Caco-2 (cell line): ENCODE data around the gene LMOD2. TPM values are rescaled to one million over a fixed set of nuclear protein-coding genes. Genes with fewer than 3 reads are reported as not detected.

Experiments
- BruUV-seq: library from RNA; stranded (reverse); fragments of 400-500 nt; replicated peaks from 2 replicates; lab custom pipeline; 2021; lab: Mats Ljungman, UMichigan
- CTCF ChIA-PET: fragments of 300-600 bp; sonication (Branson Sonifier 250); formaldehyde crosslinking; loops from one replicate; lab custom pipeline; 2022; ENCODE audit warnings: antibody characterized with exemption; lab: Charles Lee
- POLR2A ChIA-PET: fragments of 300-600 bp; sonication (Branson Sonifier 250); formaldehyde crosslinking; loops from one replicate; lab custom pipeline; 2022; ENCODE audit warnings: antibody characterized with exemption; lab: Charles Lee
- DNase-seq, 2 experiments: peaks; one replicate each; pipeline versions ENCODE4 v3.0.0 to v3.0.0-alpha.2; 2020 to 2022
- H3K27me3 ChIP-seq: replicated peaks from 2 replicates; pipeline ENCODE4 v1.6.0; 2011; ENCODE audit warnings: low read length; ENCODE audit not compliant: control insufficient read depth, insufficient read depth
- H3K36me3 ChIP-seq: 2 replicates; pipeline ENCODE4 v1.5.1; 2011; ENCODE audit warnings: low read length; ENCODE audit not compliant: control insufficient read depth, insufficient read depth
- H3K4me1 ChIP-seq: fragments of 250-450 bp; sonication (Bioruptor Pico); 2 replicates; pipeline ENCODE4 v1.5.1; 2020; ENCODE audit warnings: mild to moderate bottlenecking
- H3K4me3 ChIP-seq: 2 replicates; pipeline ENCODE4 v1.5.1; 2011; ENCODE audit warnings: low read depth, mild to moderate bottlenecking, control low read depth, low read length
- H3K9me3 ChIP-seq: fragments of 250-450 bp; sonication (Bioruptor Pico); 2 replicates; pipeline ENCODE4 v1.5.1; 2020; ENCODE audit warnings: mild to moderate bottlenecking, moderate library complexity
- H3K27ac Mint-ChIP-seq: one replicate; pipeline ENCODE4 v1.8.0; 2022; ENCODE audit warnings: mixed read lengths; ENCODE audit not compliant: unreplicated experiment
- H3K27me3 Mint-ChIP-seq: one replicate; pipeline ENCODE4 v1.8.0; 2022; ENCODE audit warnings: mixed read lengths; ENCODE audit not compliant: insufficient read depth, unreplicated experiment
- H3K36me3 Mint-ChIP-seq: one replicate; pipeline ENCODE4 v1.8.0; 2022; ENCODE audit warnings: mild to moderate bottlenecking, mixed read lengths; ENCODE audit not compliant: insufficient read depth, unreplicated experiment
- H3K4me1 Mint-ChIP-seq: one replicate; pipeline ENCODE4 v1.8.0; 2022; ENCODE audit warnings: low read depth, mixed read lengths; ENCODE audit not compliant: unreplicated experiment
- H3K4me3 Mint-ChIP-seq: one replicate; pipeline ENCODE4 v1.8.0; 2022; ENCODE audit warnings: mild to moderate bottlenecking, moderate library complexity, mixed read lengths; ENCODE audit not compliant: unreplicated experiment
- H3K9me3 Mint-ChIP-seq: one replicate; pipeline ENCODE4 v1.8.0; 2022; ENCODE audit warnings: mixed read lengths; ENCODE audit not compliant: unreplicated experiment
- CTCF ChIP-seq, 2 experiments: fragments of 200-600 bp in 1 of 2; IDR thresholded peaks; 1 replicate in 1 of 2; 2 replicates in 1 of 2; pipeline versions ENCODE4 v1.5.1 to v1.8.0; 2011 to 2022; ENCODE audit warnings: antibody characterized with exemption in 1 of 2, control low read depth in 1 of 2, inconsistent platforms in 1 of 2, low read depth in 1 of 2, low read length in 1 of 2, mild to moderate bottlenecking in 1 of 2, moderate library complexity in 1 of 2; ENCODE audit not compliant: insufficient read depth in 1 of 2, severe bottlenecking in 1 of 2, unreplicated experiment in 1 of 2
- intact Hi-C: fragments of 100-400 bp; cut with micrococcal nuclease; formaldehyde crosslinking; loops from one replicate; pipeline ENCODE4 v1.10.0; 2022; ENCODE audit not compliant: unreplicated experiment
- total RNA-seq: library from RNA; stranded (reverse); gene quantifications from 2 replicates; pipeline ENCODE4 v1.2.3, GENCODE V29; 2022

The LMOD2 gene
- total RNA-seq, 1 experiment from 2014 or later, result not detected

GRCh38 chr7:123660514-123661354, 5.1 kb downstream of the LMOD2 start:
- H3K36me3 Mint-ChIP-seq, result no peaks in the 10 kb centered on the region
- intact Hi-C loops, result no loop called here
- BruUV-seq, result no TSS peak
- peaks cover 10% of the 10 kb centered on the region for H3K4me1 Mint-ChIP-seq
- Histone ChIP-seq H3K9me3 (no peaks in the 10 kb centered on the region), H3K27me3 (no peaks in the 10 kb centered on the region), H3K4me1 (0 out of 2 replicates have a peak, but pooled peaks cover 6% of the 10 kb centered on the region), H3K36me3 (no peaks in the 10 kb centered on the region), H3K4me3 (no peak overlapping the region)
- no peak for TF ChIP-seq CTCF (IDR thresholded peaks at IDR 0.05; ENCODE audit: insufficient read depth in 1 of 2, low read depth in 1 of 2, low read length in 1 of 2, severe bottlenecking in 1 of 2, unreplicated experiment in 1 of 2)
- ChIA-PET CTCF (interaction anchor here (0.6 to 0.7 kb wide), 2 partner anchors 48 to 281 kb away, joined by 3 read pairs; no protein-coding TSS in a partner anchor), POLR2A (no interaction called here)
- H3K27me3 Mint-ChIP-seq, result no peaks in the 10 kb centered on the region
- no peak for DNase-seq
- H3K9me3 Mint-ChIP-seq, result no peaks in the 10 kb centered on the region
- peak overlapping the region; percentile 0 for H3K4me3 Mint-ChIP-seq
- no peak overlapping the region for H3K27ac Mint-ChIP-seq

DNA sequence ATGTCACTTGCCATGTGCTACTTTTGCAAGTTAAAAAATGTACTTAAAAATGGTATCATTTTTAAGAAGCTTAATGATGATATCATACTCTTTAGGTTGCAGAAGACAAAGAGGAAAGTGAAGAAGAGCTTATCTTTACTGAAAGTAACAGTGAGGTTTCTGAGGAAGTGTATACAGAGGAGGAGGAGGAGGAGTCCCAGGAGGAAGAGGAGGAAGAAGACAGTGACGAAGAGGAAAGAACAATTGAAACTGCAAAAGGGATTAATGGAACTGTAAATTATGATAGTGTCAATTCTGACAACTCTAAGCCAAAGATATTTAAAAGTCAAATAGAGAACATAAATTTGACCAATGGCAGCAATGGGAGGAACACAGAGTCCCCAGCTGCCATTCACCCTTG, 6.1 kb downstream of the LMOD2 start:
- POLR2A ChIA-PET, result no interaction called here

DNA sequence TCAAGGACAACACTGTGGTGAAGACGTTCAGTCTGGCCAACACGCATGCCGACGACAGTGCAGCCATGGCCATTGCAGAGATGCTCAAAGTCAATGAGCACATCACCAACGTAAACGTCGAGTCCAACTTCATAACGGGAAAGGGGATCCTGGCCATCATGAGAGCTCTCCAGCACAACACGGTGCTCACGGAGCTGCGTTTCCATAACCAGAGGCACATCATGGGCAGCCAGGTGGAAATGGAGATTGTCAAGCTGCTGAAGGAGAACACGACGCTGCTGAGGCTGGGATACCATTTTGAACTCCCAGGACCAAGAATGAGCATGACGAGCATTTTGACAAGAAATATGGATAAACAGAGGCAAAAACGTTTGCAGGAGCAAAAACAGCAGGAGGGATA, 6.6 kb downstream of the LMOD2 start:
- ChIA-PET CTCF (no interaction called here), POLR2A (no interaction called here)
- Mint-ChIP-seq H3K36me3 (no peaks in the 10 kb centered on the region), H3K27me3 (no peaks in the 10 kb centered on the region), H3K9me3 (no peaks in the 10 kb centered on the region), H3K27ac (no peak overlapping the region), H3K4me3 (no peak overlapping the region), H3K4me1 (peaks cover 10% of the 10 kb centered on the region)
- Histone ChIP-seq H3K27me3 (no peaks in the 10 kb centered on the region), H3K9me3 (no peaks in the 10 kb centered on the region), H3K36me3 (no peaks in the 10 kb centered on the region), H3K4me3 (no peak overlapping the region), H3K4me1 (0 out of 2 replicates have a peak, but pooled peaks cover 6% of the 10 kb centered on the region)
- no peak for TF ChIP-seq CTCF (IDR thresholded peaks at IDR 0.05; ENCODE audit: insufficient read depth in 1 of 2, low read depth in 1 of 2, low read length in 1 of 2, severe bottlenecking in 1 of 2, unreplicated experiment in 1 of 2)
- intact Hi-C loops, result no loop called here
- no TSS peak for BruUV-seq
- no peak for DNase-seq

More for the DNA sequence above, 6.1 kb downstream of the LMOD2 start:
- Mint-ChIP-seq H3K27ac (no peak overlapping the region), H3K9me3 (no peaks in the 10 kb centered on the region), H3K4me1 (peaks cover 10% of the 10 kb centered on the region), H3K27me3 (no peaks in the 10 kb centered on the region), H3K4me3 (no peak overlapping the region), H3K36me3 (no peaks in the 10 kb centered on the region)
- Histone ChIP-seq H3K4me1 (0 out of 2 replicates have a peak, but pooled peaks cover 6% of the 10 kb centered on the region), H3K27me3 (no peaks in the 10 kb centered on the region), H3K36me3 (no peaks in the 10 kb centered on the region), H3K9me3 (no peaks in the 10 kb centered on the region), H3K4me3 (no peak overlapping the region)
- DNase-seq, result no peak
- BruUV-seq, result no TSS peak
- intact Hi-C loops, result no loop called here
- CTCF ChIA-PET, result no interaction called here
- no peak for TF ChIP-seq CTCF (IDR thresholded peaks at IDR 0.05; ENCODE audit: insufficient read depth in 1 of 2, low read depth in 1 of 2, low read length in 1 of 2, severe bottlenecking in 1 of 2, unreplicated experiment in 1 of 2)
